ENCODE results near the gene PPP1R13B. TPM values are rescaled to one million over a fixed set of nuclear protein-coding genes. Genes with fewer than 3 reads are reported as not detected.

PPP1R13B gene
- total RNA-seq, 1 donor from 2014 or later, result 2.5 TPM

DNA sequence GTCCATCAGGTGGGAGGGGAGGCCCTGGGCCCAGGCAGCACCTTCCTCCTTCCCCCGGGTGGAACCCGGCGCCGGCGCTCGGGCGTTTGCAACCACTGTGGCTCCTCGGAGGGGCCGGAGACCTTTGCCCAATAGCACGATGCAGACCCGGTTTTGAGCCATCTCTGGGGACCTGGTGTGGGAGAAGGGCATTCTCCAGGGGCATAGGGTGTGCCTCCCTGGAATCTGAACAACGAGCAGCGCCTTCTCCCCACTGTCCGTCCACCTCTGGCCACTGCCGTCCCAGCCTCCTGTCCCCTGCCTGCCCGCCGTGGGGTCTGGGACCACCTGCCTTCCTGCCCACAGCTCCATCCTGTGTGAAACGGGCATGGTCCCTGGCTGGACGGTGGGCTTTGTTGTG, 119.2 kb downstream of the PPP1R13B start:
- DNase-seq (ENCODE audit: low spot score), result no peak
- H3K9ac ChIP-seq, result no peak overlapping the region
- TF ChIP-seq EZH2phosphoT487 (IDR thresholded peaks at IDR 0.05) (no peak), EZH2 (IDR thresholded peaks at IDR 0.05) (no peak), CTCF (IDR thresholded peaks at IDR 0.05) (no peak)
- H3K27me3 ChIP-seq, result no peaks in the 10 kb centered on the region
- no peak overlapping the region for H3K4me3 ChIP-seq
- no peaks in the 10 kb centered on the region for H3K9me3 Mint-ChIP-seq
- peaks cover 39% of the 10 kb centered on the region for H4K20me1 ChIP-seq (ENCODE audit: low read depth)
- H3K27ac Mint-ChIP-seq, result no peak overlapping the region
- no peaks in the 10 kb centered on the region for H3K4me1 ChIP-seq
- H3K27me3 Mint-ChIP-seq (ENCODE audit: insufficient read depth, low read depth), result peaks cover 2% of the 10 kb centered on the region
- no peaks in the 10 kb centered on the region for H3F3A ChIP-seq (ENCODE audit: low read depth)
- H3K4me2 ChIP-seq, result no peak overlapping the region
- no peaks in the 10 kb centered on the region for H3K36me3 ChIP-seq
- no peaks in the 10 kb centered on the region for H3K9me3 ChIP-seq (ENCODE audit: low read depth)
- no peak overlapping the region for H3K27ac ChIP-seq
- no peak overlapping the region for H3K4me3 Mint-ChIP-seq
- H2AFZ ChIP-seq (replicated peaks), result no peak overlapping the region
- peaks cover 19% of the 10 kb centered on the region for H3K79me2 ChIP-seq (ENCODE audit: low read depth)
- H3K36me3 Mint-ChIP-seq, result peaks cover 11% of the 10 kb centered on the region
- peaks cover under 1% of the 10 kb centered on the region for H3K4me1 Mint-ChIP-seq

DNA sequence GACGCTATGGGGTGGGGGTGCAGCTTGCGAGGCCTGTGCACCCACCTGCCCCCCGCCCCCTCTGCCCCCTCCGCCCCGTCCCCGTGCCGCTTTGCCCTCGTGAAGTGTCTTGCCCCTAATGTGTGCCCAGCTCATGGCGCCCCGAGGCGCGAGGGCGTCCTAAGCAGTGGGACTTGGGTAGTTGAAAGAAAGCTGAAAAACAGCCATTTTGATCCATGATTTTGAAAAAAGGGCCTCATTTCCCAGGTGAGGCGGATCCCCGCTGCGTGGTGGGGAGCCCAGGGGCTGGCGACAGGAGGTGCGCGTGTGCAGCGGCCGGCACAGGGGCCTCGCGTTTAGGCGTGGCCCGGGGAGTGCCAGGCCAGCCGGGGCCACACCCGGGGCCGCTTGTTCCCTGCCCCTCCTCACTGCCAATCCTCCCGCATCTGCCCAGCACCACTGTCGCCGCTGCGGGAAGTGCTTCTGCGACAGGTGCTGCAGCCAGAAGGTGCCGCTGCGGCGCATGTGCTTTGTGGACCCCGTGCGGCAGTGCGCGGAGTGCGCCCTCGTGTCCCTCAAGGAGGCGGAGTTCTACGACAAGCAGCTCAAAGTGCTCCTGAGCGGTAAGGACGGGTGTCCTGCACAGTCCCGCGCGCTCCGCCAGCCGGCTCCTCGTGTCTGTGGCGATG, 119.9 kb downstream of the PPP1R13B start:
- Histone ChIP-seq H3K9ac (no peak overlapping the region), H3K4me2 (no peak overlapping the region), H3K79me2 (ENCODE audit: low read depth) (peaks cover 26% of the 10 kb centered on the region), H3F3A (ENCODE audit: low read depth) (no peaks in the 10 kb centered on the region), H3K36me3 (no peaks in the 10 kb centered on the region), H2AFZ (replicated peaks) (no peak overlapping the region), H3K27me3 (no peaks in the 10 kb centered on the region), H4K20me1 (ENCODE audit: low read depth) (peaks cover 42% of the 10 kb centered on the region), H3K4me3 (no peak overlapping the region), H3K27ac (no peak overlapping the region), H3K9me3 (ENCODE audit: low read depth) (no peaks in the 10 kb centered on the region), H3K4me1 (no peaks in the 10 kb centered on the region)
- TF ChIP-seq EZH2phosphoT487 (IDR thresholded peaks at IDR 0.05) (no peak), EZH2 (IDR thresholded peaks at IDR 0.05) (no peak), CTCF (IDR thresholded peaks at IDR 0.05) (no peak)
- Mint-ChIP-seq H3K27ac (no peak overlapping the region), H3K4me3 (no peak overlapping the region), H3K9me3 (no peaks in the 10 kb centered on the region), H3K4me1 (peaks cover 3% of the 10 kb centered on the region), H3K36me3 (peaks cover 7% of the 10 kb centered on the region), H3K27me3 (ENCODE audit: insufficient read depth, low read depth) (peaks cover 3% of the 10 kb centered on the region)
- DNase-seq (ENCODE audit: low spot score), result no peak

- Histone ChIP-seq H3F3A (ENCODE audit: low read depth) (no peaks in the 10 kb centered on the region), H3K9ac (no peak overlapping the region), H4K20me1 (ENCODE audit: low read depth) (peaks cover 45% of the 10 kb centered on the region), H3K79me2 (ENCODE audit: low read depth) (peaks cover 36% of the 10 kb centered on the region), H3K4me2 (no peak overlapping the region), H3K9me3 (ENCODE audit: low read depth) (no peaks in the 10 kb centered on the region), H3K4me1 (no peaks in the 10 kb centered on the region), H3K36me3 (no peaks in the 10 kb centered on the region), H2AFZ (replicated peaks) (no peak overlapping the region), H3K4me3 (no peak overlapping the region), H3K27me3 (no peaks in the 10 kb centered on the region), H3K27ac (no peak overlapping the region)
- H3K36me3 Mint-ChIP-seq, result peaks cover 7% of the 10 kb centered on the region
- DNase-seq (ENCODE audit: low spot score), result no peak
- H3K27ac Mint-ChIP-seq, result no peak overlapping the region
- no peak for TF ChIP-seq EZH2 (IDR thresholded peaks at IDR 0.05)
- TF ChIP-seq CTCF (IDR thresholded peaks at IDR 0.05), result no peak
- TF ChIP-seq EZH2phosphoT487 (IDR thresholded peaks at IDR 0.05), result no peak
- peaks cover 3% of the 10 kb centered on the region for H3K4me1 Mint-ChIP-seq
- H3K9me3 Mint-ChIP-seq, result no peaks in the 10 kb centered on the region
- H3K4me3 Mint-ChIP-seq, result no peak overlapping the region
- peaks cover 3% of the 10 kb centered on the region for H3K27me3 Mint-ChIP-seq (ENCODE audit: insufficient read depth, low read depth)
Measured at GRCh38 chr14:103726474-103726873, 120.9 kb downstream of the PPP1R13B start.
